GM18519 (cell line): ENCODE results near the gene GLS.
"Not testable (repeated sequence)": the region's sequence is repeated elsewhere in the genome, so short reads cannot be mapped to it uniquely, and the experiment has no call there.

ENCODE experiments used
- ATAC-seq: cut with Tn5 transposase; IDR thresholded peaks from one replicate; pipeline ENCODE4 v1.9.1; 2021; ENCODE audit warnings: mild to moderate bottlenecking, moderate library complexity; ENCODE audit not compliant: unreplicated experiment, low FRiP score

The GLS gene

GRCh38 chr2:190882411-190882766 is 1.8 kb downstream of the GLS start:
- no peak for ATAC-seq

GRCh38 chr2:190882856-190883582 is 2.4 kb downstream of the GLS start:
- no peak for ATAC-seq

GRCh38 chr2:190885844-190886243 is 5.2 kb downstream of the GLS start:
- not testable (repeated sequence) for ATAC-seq

GRCh38 chr2:190887089-190887488 is 6.5 kb downstream of the GLS start:
- ATAC-seq, result peak; percentile 79

- no peak for ATAC-seq
Observed at GRCh38 chr2:190888449-190888848, 7.8 kb downstream of the GLS start.

GRCh38 chr2:190889175-190889943 is 8.7 kb downstream of the GLS start:
- no peak for ATAC-seq

- peak; percentile 26 for ATAC-seq
Observed at GRCh38 chr2:190891372-190891771, 10.8 kb downstream of the GLS start.

GRCh38 chr2:190891889-190892288 is 11.3 kb downstream of the GLS start:
- no peak for ATAC-seq

- ATAC-seq, result no peak
Observed at GRCh38 chr2:190893157-190893556, 12.5 kb downstream of the GLS start.

- no peak for ATAC-seq
Observed at GRCh38 chr2:190896477-190896876, 15.9 kb downstream of the GLS start.

- no peak for ATAC-seq
Observed at GRCh38 chr2:190903693-190904450, 23.3 kb downstream of the GLS start.

- ATAC-seq, result no peak
Observed at GRCh38 chr2:190904640-190905261, 24.1 kb downstream of the GLS start.

GRCh38 chr2:190908532-190908931 is 27.9 kb downstream of the GLS start:
- no peak for ATAC-seq

- no peak for ATAC-seq
Observed at GRCh38 chr2:190909680-190910079, 29.1 kb downstream of the GLS start.

- ATAC-seq, result no peak
Observed at GRCh38 chr2:190910341-190911136, 29.9 kb downstream of the GLS start.

- peak; percentile 76 for ATAC-seq
Observed at GRCh38 chr2:190911813-190912212, 31.2 kb downstream of the GLS start.

GRCh38 chr2:190912726-190913125 is 32.1 kb downstream of the GLS start:
- ATAC-seq, result no peak

- ATAC-seq, result no peak
Observed at GRCh38 chr2:190913725-190914124, 33.1 kb downstream of the GLS start.

GRCh38 chr2:190916829-190917228 is 36.2 kb downstream of the GLS start:
- ATAC-seq, result no peak

- ATAC-seq, result no peak
Observed at GRCh38 chr2:190920085-190920484, 39.5 kb downstream of the GLS start.
